HCT116 (cell line): ENCODE data around the gene FARSA. TPM values are rescaled to one million over a fixed set of nuclear protein-coding genes. Genes with fewer than 3 reads are reported as not detected.

Experiments used
- ATAC-seq: fragments of 200-7000 bp; cut with Tn5 transposase; 2 replicates; pipeline ENCODE4 v1.9.1; 2020; ENCODE audit warnings: mild to moderate bottlenecking, moderate library complexity
- BruUV-seq: library from RNA; stranded (reverse); fragments of 400-500 nt; replicated peaks from 2 replicates; lab custom pipeline; 2021; lab: Mats Ljungman, UMichigan
- CTCF ChIA-PET: fragments of 300-600 bp; sonication (Branson Sonifier 250); formaldehyde crosslinking; loops from one replicate; lab custom pipeline; 2021; ENCODE audit warnings: antibody characterized with exemption; lab: Charles Lee
- POLR2A ChIA-PET: fragments of 300-600, 350-600 bp; sonication (Branson Sonifier 250); formaldehyde crosslinking; loops from one replicate; lab custom pipeline; 2021; ENCODE audit warnings: antibody characterized with exemption; lab: Charles Lee
- RAD21 ChIA-PET, 2 experiments: fragments of 300-600 bp; sonication (Branson Sonifier 250); formaldehyde crosslinking; loops; one replicate each; lab custom pipeline; 2023; ENCODE audit warnings: low total read pairs in 2 of 2; ENCODE audit not compliant: uncharacterized antibody in 2 of 2, unreplicated experiment in 2 of 2, low non-redundant PET in 1 of 2; lab: Charles Lee
- DNase-seq: peaks from one replicate; pipeline ENCODE4 v3.0.0-alpha.2; 2010; ENCODE audit warnings: low read depth, low spot score
- H2AFZ ChIP-seq: fragments of 200-600 bp; shearing (Covaris generic), sonication (generic); 2 replicates; pipeline ENCODE4 v1.6.1; 2017; ENCODE audit warnings: low read depth, mixed run types, mixed read lengths, antibody characterized with exemption, low read length; ENCODE audit not compliant: poor library complexity, severe bottlenecking
- H3K27ac ChIP-seq: 2 replicates; pipeline ENCODE4 v1.5.1; 2012; ENCODE audit warnings: low read depth, low read length
- H3K27me3 ChIP-seq: fragments of 200-600 bp; sonication (generic); 2 replicates; pipeline ENCODE4 v1.6.1; 2016; ENCODE audit warnings: mixed run types, low read length, mixed read lengths; ENCODE audit not compliant: insufficient read depth
- H3K36me3 ChIP-seq, 2 experiments: fragments of 200-500 bp in 1 of 2; fragments of 200-600 bp in 1 of 2; sonication (Bioruptor generic) in 1 of 2; sonication (generic) in 1 of 2; 2 replicates each; pipeline versions ENCODE4 v1.5.1 to v1.6.1; 2014 to 2016; ENCODE audit warnings: low read length in 2 of 2, inconsistent platforms in 1 of 2, mixed read lengths in 1 of 2, mixed run types in 1 of 2; ENCODE audit not compliant: insufficient read depth in 2 of 2, control insufficient read depth in 1 of 2
- H3K4me1 ChIP-seq, 2 experiments: fragments of 200-600 bp in 1 of 2; sonication (generic) in 1 of 2; 2 replicates each; pipeline versions ENCODE4 v1.5.1 to v1.6.1; 2012 to 2017; ENCODE audit warnings: low read length in 2 of 2, inconsistent platforms in 1 of 2, mild to moderate bottlenecking in 1 of 2, mixed read lengths in 1 of 2, mixed run types in 1 of 2, moderate library complexity in 1 of 2; ENCODE audit not compliant: insufficient read depth in 2 of 2, control insufficient read depth in 1 of 2
- H3K4me2 ChIP-seq: fragments of 200-600 bp; sonication (generic); 2 replicates; pipeline ENCODE4 v1.6.1; 2017; ENCODE audit warnings: mixed run types, low read length, mixed read lengths
- H3K4me3 ChIP-seq, 2 experiments: fragments of 200-600 bp in 1 of 2; sonication (generic) in 1 of 2; replicated peaks in 1 of 2; 2 replicates each; pipeline ENCODE4 v1.5.1; 2011 to 2016; ENCODE audit warnings: low read length in 2 of 2, control low read depth in 1 of 2, low read depth in 1 of 2, mild to moderate bottlenecking in 1 of 2, mixed read lengths in 1 of 2, mixed run types in 1 of 2
- H3K79me2 ChIP-seq: fragments of 200-600 bp; sonication (generic); 2 replicates; pipeline ENCODE4 v1.6.1; 2017; ENCODE audit warnings: mild to moderate bottlenecking, mixed run types, low read length, moderate library complexity, mixed read lengths; ENCODE audit not compliant: insufficient read depth
- H3K9ac ChIP-seq: fragments of 200-600 bp; sonication (generic); 2 replicates; pipeline ENCODE4 v1.6.1; 2016; ENCODE audit warnings: low read length, mixed read lengths
- H3K9me2 ChIP-seq: fragments of 200-600 bp; sonication (generic), shearing (Covaris generic); 2 replicates; pipeline ENCODE4 v1.6.1; 2017; ENCODE audit warnings: mixed run types, mild to moderate bottlenecking, moderate library complexity; ENCODE audit not compliant: insufficient read depth
- H3K9me3 ChIP-seq, 2 experiments: fragments of 200-500 bp in 1 of 2; fragments of 200-600 bp in 1 of 2; sonication (Bioruptor generic) in 1 of 2; sonication (generic) in 1 of 2; 2 replicates each; pipeline ENCODE4 v1.6.1; 2014 to 2017; ENCODE audit warnings: low read length in 2 of 2, mixed read lengths in 2 of 2, inconsistent platforms in 1 of 2, low read depth in 1 of 2, mild to moderate bottlenecking in 1 of 2, mixed run types in 1 of 2, moderate library complexity in 1 of 2; ENCODE audit not compliant: control insufficient read depth in 1 of 2, insufficient read depth in 1 of 2
- H4K20me1 ChIP-seq: fragments of 200-600 bp; sonication (generic), shearing (Covaris generic); 2 replicates; pipeline ENCODE4 v1.6.1; 2017; ENCODE audit warnings: mixed run types, mild to moderate bottlenecking, moderate library complexity; ENCODE audit not compliant: insufficient read depth
- ELF1 ChIP-seq: IDR thresholded peaks from 2 replicates; pipeline ENCODE4 v1.6.1; 2012; ENCODE audit warnings: low read depth, borderline replicate concordance
- POLR2AphosphoS5 ChIP-seq: IDR thresholded peaks from 2 replicates; pipeline ENCODE4 v1.6.1; 2011; ENCODE audit warnings: mild to moderate bottlenecking, low read depth, low read length, moderate library complexity
- RAD21 ChIP-seq: IDR thresholded peaks from 2 replicates; pipeline ENCODE4 v1.6.1; 2012; ENCODE audit warnings: low read depth, mild to moderate bottlenecking
- TCF7L2 ChIP-seq: IDR thresholded peaks from 2 replicates; pipeline ENCODE4 v1.7.0; 2011; ENCODE audit warnings: borderline replicate concordance, inconsistent platforms; ENCODE audit not compliant: insufficient read depth, insufficient read length; ENCODE audit errors: extremely low read depth
- ZFX ChIP-seq: fragments of 450-650 bp; IDR thresholded peaks from 2 replicates; pipeline ENCODE4 v1.6.1; 2017
- intact Hi-C: fragments of 100-400 bp; cut with micrococcal nuclease; formaldehyde crosslinking; loops from 2 replicates; pipeline ENCODE4 v1.10.0; 2022
- total RNA-seq: library from RNA; stranded (reverse); gene quantifications from one replicate; pipeline ENCODE4 v1.2.1, GENCODE V29; 2021; ENCODE audit not compliant: unreplicated experiment
- TF ChIP-seq, protein P1 (sequence below), 3 experiments: fragments of 200-600 bp in 1 of 3; sonication (generic) in 1 of 3; IDR thresholded peaks in 2 of 3; conservative IDR thresholded peaks in 1 of 3; 2 replicates each; pipeline ENCODE4 v1.5.1; 2012 to 2017; ENCODE audit warnings: low read depth in 2 of 3, low read length in 2 of 3, antibody characterized with exemption in 1 of 3, borderline replicate concordance in 1 of 3, control low read depth in 1 of 3, mild to moderate bottlenecking in 1 of 3, mixed read lengths in 1 of 3, mixed run types in 1 of 3, moderate library complexity in 1 of 3; ENCODE audit not compliant: insufficient read depth in 1 of 3

The FARSA gene
- total RNA-seq, 1 experiment from 2014 or later = 129 TPM

DNA sequence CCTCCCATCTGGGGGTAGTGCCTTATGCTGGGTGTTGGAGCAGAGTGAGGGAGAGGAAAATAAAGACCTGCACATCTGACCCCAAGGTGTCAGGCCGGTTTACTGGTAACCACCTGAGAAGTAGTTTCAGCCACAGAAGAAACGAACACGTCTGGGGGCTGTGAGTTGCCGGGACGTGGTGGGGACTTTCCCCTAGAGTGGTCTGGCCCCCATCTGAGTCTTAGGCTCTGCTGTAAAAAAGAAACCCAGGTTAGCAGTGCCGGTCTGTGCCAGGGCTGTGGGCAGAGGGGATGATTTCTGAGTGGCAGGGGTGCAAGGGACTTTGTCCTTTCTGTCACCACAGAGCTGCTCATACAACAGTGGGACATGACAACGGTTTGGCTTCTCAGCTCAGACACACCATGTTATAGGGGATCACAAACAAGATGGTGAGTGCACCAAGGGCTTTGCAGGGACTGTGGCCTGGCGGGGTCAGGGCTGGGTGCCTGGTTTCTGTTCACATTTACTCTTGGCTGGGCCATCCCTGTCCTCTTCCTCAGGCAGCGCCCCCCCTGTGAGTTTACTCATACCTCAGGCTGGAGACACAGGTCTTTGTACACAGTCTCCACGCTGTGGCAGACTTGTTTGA is 33.5 kb downstream of the FARSA start:
- intact Hi-C loops = no loop called here
- H3K36me3 ChIP-seq = peaks cover 0 to 3% of the 10 kb centered on the region in 2 experiments; a peak in 1 of 4 replicates
- RAD21 ChIA-PET = no interaction called here

DNA sequence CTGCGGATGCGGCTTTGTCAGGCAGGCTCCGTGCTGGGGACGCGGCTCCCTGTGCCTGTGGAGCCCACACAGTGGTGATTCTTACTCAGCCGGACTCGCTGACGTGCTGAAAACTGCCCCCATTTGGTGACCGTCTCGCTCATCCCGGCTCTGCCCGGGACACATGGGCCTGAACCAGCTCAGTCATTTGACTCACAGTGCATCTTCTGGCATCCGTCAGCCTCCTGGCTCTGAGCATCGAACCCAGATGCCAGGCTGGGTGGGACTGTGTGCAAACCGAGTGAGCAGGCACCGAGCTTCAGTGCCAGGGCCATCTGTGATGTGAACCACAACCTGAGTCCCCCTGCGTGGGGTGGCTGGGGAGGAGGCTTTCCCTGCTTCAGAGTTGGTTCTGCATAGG is 37.1 kb downstream of the FARSA start:
- RAD21 ChIA-PET = no interaction called here
- Histone ChIP-seq H4K20me1 (no peaks in the 10 kb centered on the region), H3K4me2 (no peak overlapping the region), H3K79me2 (peaks cover 6% of the 10 kb centered on the region; the same call in 1 of the 2 replicates), H3K27ac (no peak overlapping the region), H3K4me3 (no peak overlapping the region), H3K4me1 (peaks cover 5 to 8% of the 10 kb centered on the region in 2 experiments; a peak in 3 of 4 replicates), H3K36me3 (peaks cover 2 to 8% of the 10 kb centered on the region in 2 experiments; a peak in 3 of 4 replicates), H2AFZ (no peak overlapping the region), H3K9ac (no peak overlapping the region), H3K27me3 (no peaks in the 10 kb centered on the region), H3K9me3 (no peaks in the 10 kb centered on the region), H3K9me2 (no peaks in the 10 kb centered on the region)
- BruUV-seq = no TSS peak
- CTCF ChIA-PET = no interaction called here
- ATAC-seq = no peak
- intact Hi-C loops = no loop called here
- POLR2A ChIA-PET = no interaction called here
- no peak for TF ChIP-seq ELF1
- no peak for DNase-seq

More for the DNA sequence above, 33.5 kb downstream of the FARSA start:
- no peaks in the 10 kb centered on the region for H4K20me1 ChIP-seq
- no peaks in the 10 kb centered on the region for H3K4me1 ChIP-seq
- TF ChIP-seq TCF7L2 = no peak
- TF ChIP-seq, protein P1, sequence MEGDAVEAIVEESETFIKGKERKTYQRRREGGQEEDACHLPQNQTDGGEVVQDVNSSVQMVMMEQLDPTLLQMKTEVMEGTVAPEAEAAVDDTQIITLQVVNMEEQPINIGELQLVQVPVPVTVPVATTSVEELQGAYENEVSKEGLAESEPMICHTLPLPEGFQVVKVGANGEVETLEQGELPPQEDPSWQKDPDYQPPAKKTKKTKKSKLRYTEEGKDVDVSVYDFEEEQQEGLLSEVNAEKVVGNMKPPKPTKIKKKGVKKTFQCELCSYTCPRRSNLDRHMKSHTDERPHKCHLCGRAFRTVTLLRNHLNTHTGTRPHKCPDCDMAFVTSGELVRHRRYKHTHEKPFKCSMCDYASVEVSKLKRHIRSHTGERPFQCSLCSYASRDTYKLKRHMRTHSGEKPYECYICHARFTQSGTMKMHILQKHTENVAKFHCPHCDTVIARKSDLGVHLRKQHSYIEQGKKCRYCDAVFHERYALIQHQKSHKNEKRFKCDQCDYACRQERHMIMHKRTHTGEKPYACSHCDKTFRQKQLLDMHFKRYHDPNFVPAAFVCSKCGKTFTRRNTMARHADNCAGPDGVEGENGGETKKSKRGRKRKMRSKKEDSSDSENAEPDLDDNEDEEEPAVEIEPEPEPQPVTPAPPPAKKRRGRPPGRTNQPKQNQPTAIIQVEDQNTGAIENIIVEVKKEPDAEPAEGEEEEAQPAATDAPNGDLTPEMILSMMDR (IDR thresholded peaks at IDR 0.05 in 2 of 3, conservative IDR thresholded peaks at IDR 0.05 in 1 of 3; ENCODE audit: borderline replicate concordance in 1 of 3, insufficient read depth in 1 of 3, low read depth in 2 of 3, low read length in 2 of 3) = no peak
- TF ChIP-seq POLR2AphosphoS5 = no peak
- TF ChIP-seq ZFX = no peak
- no peak for TF ChIP-seq RAD21
- DNase-seq (no peak), ATAC-seq (no peak)
- BruUV-seq = no TSS peak
- no peak overlapping the region for H3K9ac ChIP-seq
- H3K9me3 ChIP-seq = no peaks in the 10 kb centered on the region
- no peaks in the 10 kb centered on the region for H3K27me3 ChIP-seq
- H3K27ac ChIP-seq = no peak overlapping the region
- H3K9me2 ChIP-seq = no peaks in the 10 kb centered on the region
- ChIA-PET CTCF (no interaction called here), POLR2A (no interaction called here)
- H2AFZ ChIP-seq = no peak overlapping the region
- no peak overlapping the region for H3K4me3 ChIP-seq
- H3K79me2 ChIP-seq = no peaks in the 10 kb centered on the region
- no peak overlapping the region for H3K4me2 ChIP-seq
